HEK293T (cell line): ENCODE measurements around the gene C9orf152.

ENCODE experiments used
- ARNT ChIP-seq: fragments of 450-650 bp; IDR thresholded peaks from 2 replicates; pipeline ENCODE4 v1.6.1; 2017; ENCODE audit warnings: mild to moderate bottlenecking
- BHLHE40 ChIP-seq: fragments of 450-650 bp; IDR thresholded peaks from 2 replicates; pipeline ENCODE4 v1.6.1; 2016; ENCODE audit warnings: mild to moderate bottlenecking, moderate library complexity, borderline replicate concordance
- CTBP1 ChIP-seq: fragments of 450-650 bp; IDR thresholded peaks from 2 replicates; pipeline ENCODE4 v1.6.1; 2016; ENCODE audit warnings: borderline replicate concordance
- ELF4 ChIP-seq: fragments of 450-650 bp; IDR thresholded peaks from 2 replicates; pipeline ENCODE4 v1.6.1; 2017; ENCODE audit warnings: antibody characterized with exemption
- FOXA1 ChIP-seq: fragments of 450-650 bp; IDR thresholded peaks from 2 replicates; pipeline ENCODE4 v1.6.1; 2016; ENCODE audit warnings: mild to moderate bottlenecking
- FOXK2 ChIP-seq: fragments of 450-650 bp; IDR thresholded peaks from 2 replicates; pipeline ENCODE4 v1.6.1; 2016; ENCODE audit warnings: mild to moderate bottlenecking
- FOXM1 ChIP-seq: fragments of 450-650 bp; IDR thresholded peaks from 2 replicates; pipeline ENCODE4 v1.6.1; 2017; ENCODE audit warnings: mild to moderate bottlenecking, borderline replicate concordance
- HDGF ChIP-seq: fragments of 450-650 bp; IDR thresholded peaks from 2 replicates; pipeline ENCODE4 v1.6.1; 2017; ENCODE audit warnings: antibody characterized with exemption, borderline replicate concordance
- NFRKB ChIP-seq: fragments of 450-650 bp; IDR thresholded peaks from 2 replicates; pipeline ENCODE4 v1.6.1; 2016; ENCODE audit warnings: mild to moderate bottlenecking, moderate library complexity
- PKNOX1 ChIP-seq: fragments of 450-650 bp; IDR thresholded peaks from 2 replicates; pipeline ENCODE4 v1.6.1; 2016
- SP1 ChIP-seq: fragments of 450-650 bp; IDR thresholded peaks from 2 replicates; pipeline ENCODE4 v1.6.1; 2017
- SUZ12 ChIP-seq: fragments of 450-650 bp; IDR thresholded peaks from 2 replicates; pipeline ENCODE4 v1.6.1; 2016; ENCODE audit warnings: mild to moderate bottlenecking
- TARDBP ChIP-seq: fragments of 450-650 bp; IDR thresholded peaks from 2 replicates; pipeline ENCODE4 v1.6.1; 2016
- ZNF384 ChIP-seq: fragments of 450-650 bp; IDR thresholded peaks from 2 replicates; pipeline ENCODE4 v1.6.1; 2016

- TF ChIP-seq ZNF384 = no peak
- no peak for TF ChIP-seq FOXM1
- TF ChIP-seq ARNT = no peak
- TF ChIP-seq HDGF = no peak
- TF ChIP-seq SP1 = no peak
- TF ChIP-seq SUZ12 = no peak
- no peak for TF ChIP-seq FOXA1
- no peak for TF ChIP-seq ELF4
- no peak for TF ChIP-seq CTBP1
- no peak for TF ChIP-seq TARDBP
- no peak for TF ChIP-seq BHLHE40
- TF ChIP-seq FOXK2 = no peak
- TF ChIP-seq PKNOX1 = no peak
- no peak for TF ChIP-seq NFRKB
Observed at GRCh38 chr9:110188101-110188500, 19.9 kb downstream of the C9orf152 start.
